HepG2 (cell line): ENCODE data around the gene RBCK1. TPM values are rescaled to one million over a fixed set of nuclear protein-coding genes. Genes with fewer than 3 reads are reported as not detected.
A peak's percentile ranks its signal among the peaks of the same experiment; 100 is the strongest.

ENCODE experiments used
- ATAC-seq: fragments of 200-7000 bp; cut with Tn5 transposase; 3 replicates; pipeline ENCODE4 v1.9.1; 2020; ENCODE audit warnings: mild to moderate bottlenecking, moderate library complexity
- BruUV-seq: library from RNA; stranded (reverse); fragments of 400-500 nt; replicated peaks from 2 replicates; lab custom pipeline; 2021; lab: Mats Ljungman, UMichigan
- CTCF ChIA-PET: fragments of 300-600 bp; formaldehyde crosslinking; extraction: SDS; loops from one replicate; lab custom pipeline; 2021; ENCODE audit warnings: low total read pairs, inconsistent platforms, low intra/inter-chr PET ratio; lab: Yijun Ruan, JAX
- POLR2A ChIA-PET: fragments of 350-600 bp; sonication (Branson Sonifier 250); formaldehyde crosslinking; loops from one replicate; lab custom pipeline; 2020; ENCODE audit warnings: antibody characterized with exemption, inconsistent platforms; lab: Yijun Ruan, JAX
- DNase-seq: peaks from one replicate; pipeline ENCODE4 v3.0.0-alpha.2; 2015; ENCODE audit warnings: low spot score
- FAIRE-seq: peaks from 3 replicates; lab custom pipeline; 2011; peaks lifted over from hg19 to GRCh38; lab: Jason Lieb, UNC
- H2AFZ ChIP-seq: one replicate; pipeline ENCODE4 v1.6.1; 2011; ENCODE audit warnings: low read length, inconsistent platforms
- H3K27ac ChIP-seq: fragments of 300-600 bp; 3 replicates; pipeline ENCODE4 v1.8.0; 2011; ENCODE audit warnings: mixed run types, mild to moderate bottlenecking, mixed read lengths, low read length, inconsistent platforms; ENCODE audit not compliant: insufficient read depth; ENCODE audit errors: extremely low read length
- H3K27me3 ChIP-seq, 2 experiments: fragments of 200-600 bp in 1 of 2; 2 replicates in 1 of 2; 3 replicates in 1 of 2; pipeline versions ENCODE4 v1.6.0 to v1.8.0; 2011; ENCODE audit warnings: low read length in 2 of 2, mild to moderate bottlenecking in 2 of 2, moderate library complexity in 2 of 2, inconsistent platforms in 1 of 2; ENCODE audit not compliant: insufficient read depth in 2 of 2, control insufficient read depth in 1 of 2
- H3K36me3 ChIP-seq, 2 experiments: fragments of 200-600 bp in 1 of 2; replicated peaks in 1 of 2; 2 replicates in 1 of 2; 3 replicates in 1 of 2; pipeline versions ENCODE4 v1.5.1 to v1.8.0; 2011; ENCODE audit warnings: low read length in 2 of 2, inconsistent platforms in 1 of 2; ENCODE audit not compliant: insufficient read depth in 2 of 2, control insufficient read depth in 1 of 2
- H3K4me1 ChIP-seq: 2 replicates; pipeline ENCODE4 v1.5.1; 2012; ENCODE audit warnings: low read length, inconsistent platforms; ENCODE audit not compliant: insufficient read depth
- H3K4me2 ChIP-seq: 2 replicates; pipeline ENCODE4 v1.6.0; 2011; ENCODE audit warnings: low read depth, low read length, inconsistent platforms
- H3K4me3 ChIP-seq, 3 experiments: fragments of 200-600 bp in 1 of 3; sonication (generic), shearing (Covaris generic) in 1 of 3; replicated peaks in 1 of 3; 2 replicates each; pipeline ENCODE4 v1.5.1; 2011 to 2016; ENCODE audit warnings: low read length in 3 of 3, inconsistent platforms in 2 of 3, low read depth in 2 of 3, mild to moderate bottlenecking in 2 of 3, control low read depth in 1 of 3, mixed read lengths in 1 of 3; ENCODE audit not compliant: insufficient read depth in 1 of 3
- H3K79me2 ChIP-seq: one replicate; pipeline ENCODE4 v1.6.1; 2011; ENCODE audit warnings: low read length, inconsistent platforms; ENCODE audit not compliant: insufficient read depth
- H3K9ac ChIP-seq: 2 replicates; pipeline ENCODE4 v1.6.0; 2011; ENCODE audit warnings: mild to moderate bottlenecking, low read depth, low read length, inconsistent platforms; ENCODE audit not compliant: insufficient read depth
- H3K9me3 ChIP-seq: 2 replicates; pipeline ENCODE4 v1.5.1; 2012; ENCODE audit warnings: mild to moderate bottlenecking, low read length
- H4K20me1 ChIP-seq: 2 replicates; pipeline ENCODE4 v1.6.0; 2011; ENCODE audit warnings: inconsistent platforms, mild to moderate bottlenecking, low read length, moderate library complexity; ENCODE audit not compliant: insufficient read depth
- FOXA3 ChIP-seq: IDR thresholded peaks from 2 replicates; pipeline ENCODE4 v1.6.1; 2016; ENCODE audit warnings: missing genetic modification reagents, missing compliant biosample characterization
- MLLT10 ChIP-seq: sonication (generic); formaldehyde crosslinking; IDR thresholded peaks from 2 replicates; pipeline ENCODE4 v1.4.0; 2020; ENCODE audit warnings: missing genetic modification reagents
- SNRNP70 ChIP-seq: fragments of 200-400 bp; formaldehyde crosslinking; IDR thresholded peaks from 2 replicates; pipeline ENCODE4 v1.6.1; 2017; ENCODE audit warnings: mild to moderate bottlenecking, low read depth, low read length, moderate library complexity
- SPEN ChIP-seq: sonication (generic); formaldehyde crosslinking; IDR thresholded peaks from 2 replicates; pipeline ENCODE4 v1.5.1; 2020; ENCODE audit warnings: low read depth, mild to moderate bottlenecking, missing genetic modification reagents
- TCF7L2 ChIP-seq: IDR thresholded peaks from 2 replicates; pipeline ENCODE4 v1.6.1; 2011; ENCODE audit warnings: mild to moderate bottlenecking, low read depth, low read length, moderate library complexity
- THAP11 ChIP-seq: IDR thresholded peaks from 2 replicates; pipeline ENCODE4 v1.6.1; 2016; ENCODE audit warnings: missing biosample characterization, missing genetic modification reagents
- TRIM24 ChIP-seq: sonication (generic); formaldehyde crosslinking; IDR thresholded peaks from 2 replicates; pipeline ENCODE4 v1.8.0; 2022; ENCODE audit warnings: mild to moderate bottlenecking, missing genetic modification reagents
- ZNF331 ChIP-seq: sonication (generic); formaldehyde crosslinking; IDR thresholded peaks from 2 replicates; pipeline ENCODE4 v1.4.0; 2020; ENCODE audit warnings: missing genetic modification reagents
- ZNF335 ChIP-seq: sonication (generic); formaldehyde crosslinking; IDR thresholded peaks from 2 replicates; pipeline ENCODE4 v1.4.0; 2020; ENCODE audit warnings: missing genetic modification reagents
- ZNF552 ChIP-seq: sonication (generic); formaldehyde crosslinking; IDR thresholded peaks from 2 replicates; pipeline ENCODE4 v1.9.0; 2022; ENCODE audit warnings: missing genetic modification reagents, mild to moderate bottlenecking, borderline replicate concordance
- WGBS: methylation state at CpG from one replicate; pipeline ENCODE4 v1.1.6; 2017; ENCODE audit warnings: low lambda C conversion rate; 5-methylcytosine and 5-hydroxymethylcytosine counted together
- in situ Hi-C: cut with HindIII; loops from 2 replicates; pipeline ENCODE4 v1.10.0; 2017; ENCODE audit warnings: low pct_unique_long_range_greater_than_20kb; ENCODE audit not compliant: extremely low pct_ligation_motif_present
- intact Hi-C: fragments of 100-400 bp; cut with micrococcal nuclease; formaldehyde crosslinking; loops from one replicate; pipeline ENCODE4 v1.10.0; 2022; ENCODE audit not compliant: unreplicated experiment
- polyA plus RNA-seq, 8 experiments: library from polyadenylated mRNA; depleted of rRNA in 3 of 8; stranded (reverse) in 7 of 8; unstranded in 1 of 8; fragments of >200 nt; fragmentation: Illumina TruSeq in 4 of 8; extraction: Trizol in 4 of 8; gene quantifications; 2 replicates each; pipeline versions ENCODE4 v1.2.1 to v1.2.3, GENCODE V29; 2011 to 2016; ENCODE audit warnings: low read depth in 4 of 8, missing spikeins in 1 of 8, mixed read lengths in 1 of 8; ENCODE audit not compliant: insufficient read depth in 1 of 8
- total RNA-seq, 5 experiments: library from RNA; depleted of rRNA; stranded (reverse); fragments of >200 nt; fragmentation: Illumina TruSeq; extraction: Trizol; gene quantifications; 2 replicates each; pipeline ENCODE4 v1.2.3, GENCODE V29; 2016; ENCODE audit warnings: low read depth in 1 of 5
- TF ChIP-seq, protein P1 (sequence below): sonication (generic); formaldehyde crosslinking; IDR thresholded peaks from 2 replicates; pipeline ENCODE4 v1.4.0; 2020; ENCODE audit warnings: missing genetic modification reagents
- TF ChIP-seq, protein P2 (sequence below): sonication (generic); formaldehyde crosslinking; IDR thresholded peaks from 2 replicates; pipeline ENCODE4 v1.4.0; 2020; ENCODE audit warnings: missing genetic modification reagents
- TF ChIP-seq, protein P3 (sequence below): sonication (generic); formaldehyde crosslinking; IDR thresholded peaks from 2 replicates; pipeline ENCODE4 v1.5.0; 2020; ENCODE audit warnings: missing genetic modification reagents
- TF ChIP-seq, protein P4 (sequence below): IDR thresholded peaks from 2 replicates; pipeline ENCODE4 v1.6.1; 2016; ENCODE audit warnings: missing compliant biosample characterization, missing genetic modification reagents, borderline replicate concordance
- TF ChIP-seq, protein P5 (sequence below): sonication (generic); formaldehyde crosslinking; IDR thresholded peaks from 2 replicates; pipeline ENCODE4 v1.8.1; 2023; ENCODE audit warnings: mild to moderate bottlenecking, inconsistent platforms, moderate library complexity, missing genetic modification reagents, borderline replicate concordance

Gene RBCK1
- total and polyA plus RNA-seq, 2 of the 13 experiments (the other 11 are each of a cell fraction or from before 2014, with no cell fraction given): 149 to 215 TPM

DNA sequence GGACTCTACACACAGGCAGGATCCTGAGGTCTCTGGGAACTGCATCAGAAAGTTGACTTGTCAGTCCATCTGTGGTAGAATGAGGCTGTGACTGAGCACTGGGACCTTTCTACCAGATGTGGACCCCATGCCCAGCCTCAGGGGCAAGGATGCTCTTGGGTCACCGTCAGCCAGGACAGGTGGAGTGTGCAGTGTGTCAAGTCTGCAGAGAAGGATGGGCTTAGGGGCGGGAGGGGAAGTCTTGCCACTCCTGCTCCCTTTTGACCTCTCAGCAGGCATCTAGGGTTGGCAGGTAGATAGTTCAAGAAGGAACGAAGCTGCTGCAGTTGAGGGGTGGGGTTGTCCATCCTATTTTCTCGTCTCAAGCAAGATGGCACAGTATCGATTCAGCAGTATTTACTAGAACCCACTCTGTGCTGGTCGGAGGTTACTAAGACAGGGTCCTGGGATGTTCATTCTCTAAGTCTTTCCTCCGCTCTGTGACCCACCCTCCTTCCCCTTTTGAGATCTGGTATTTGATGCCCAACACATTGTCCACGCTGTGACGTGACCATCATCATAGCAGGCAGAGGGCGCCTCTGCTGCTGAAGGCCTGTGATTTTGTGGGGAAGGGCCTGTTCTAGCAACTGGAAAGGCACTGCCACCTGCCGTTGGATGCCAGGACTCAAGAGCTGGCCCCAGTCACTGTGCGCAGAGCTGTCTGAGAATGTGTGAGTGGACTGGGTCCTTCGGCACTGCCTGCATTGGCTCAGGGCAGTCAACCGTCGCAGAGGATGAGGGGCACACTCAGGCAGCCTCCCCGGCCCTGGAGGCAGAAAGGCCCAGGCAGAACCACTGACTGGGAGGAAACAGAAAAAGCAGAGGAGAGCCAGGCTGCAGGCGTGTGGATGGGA, 23.2 kb downstream of the RBCK1 start:
- no peak overlapping the region for H3K27ac ChIP-seq
- in situ Hi-C loops: loop anchor here (5.0 kb wide), 1 partner anchor 79 kb away; no protein-coding TSS in a partner anchor
- H3K79me2 ChIP-seq: no peaks in the 10 kb centered on the region
- FAIRE-seq (peak; percentile 96), DNase-seq (peak; percentile 93), ATAC-seq (peak; percentile 84)
- ChIA-PET POLR2A (interaction anchor here (0.6 to 5.7 kb wide), 25 partner anchors 9 to 85 kb away, joined by 3 to 61 read pairs (median 5); partner anchors contain the start of genes NRSN2, RBCK1 and TRIB3), CTCF (interaction anchor here (0.6 to 3.7 kb wide), 14 partner anchors 35 to 100 kb away, joined by 3 to 106 read pairs (median 5); no protein-coding TSS in a partner anchor)
- 70% methylated on average over 17 of the region's 17 CpGs for WGBS
- H3K9me3 ChIP-seq: no peaks in the 10 kb centered on the region
- H3K4me3 ChIP-seq: no peak overlapping the region
- H3K4me2 ChIP-seq: no peak overlapping the region
- no peaks in the 10 kb centered on the region for H3K27me3 ChIP-seq
- H3K9ac ChIP-seq: no peak overlapping the region
- no TSS peak for BruUV-seq
- peaks cover 35 to 58% of the 10 kb centered on the region in 2 experiments for H3K36me3 ChIP-seq
- H3K4me1 ChIP-seq: 0 out of 2 replicates have a peak, but pooled peaks cover 7% of the 10 kb centered on the region
- intact Hi-C loops: loop anchor here (1.0 kb wide), 5 partner anchors 22 to 77 kb away; no protein-coding TSS in a partner anchor
- no peak overlapping the region for H2AFZ ChIP-seq
- H4K20me1 ChIP-seq: no peaks in the 10 kb centered on the region
- TF ChIP-seq ZNF552 (CRISPR knock-in tag): no peak
- TF ChIP-seq, protein P1, sequence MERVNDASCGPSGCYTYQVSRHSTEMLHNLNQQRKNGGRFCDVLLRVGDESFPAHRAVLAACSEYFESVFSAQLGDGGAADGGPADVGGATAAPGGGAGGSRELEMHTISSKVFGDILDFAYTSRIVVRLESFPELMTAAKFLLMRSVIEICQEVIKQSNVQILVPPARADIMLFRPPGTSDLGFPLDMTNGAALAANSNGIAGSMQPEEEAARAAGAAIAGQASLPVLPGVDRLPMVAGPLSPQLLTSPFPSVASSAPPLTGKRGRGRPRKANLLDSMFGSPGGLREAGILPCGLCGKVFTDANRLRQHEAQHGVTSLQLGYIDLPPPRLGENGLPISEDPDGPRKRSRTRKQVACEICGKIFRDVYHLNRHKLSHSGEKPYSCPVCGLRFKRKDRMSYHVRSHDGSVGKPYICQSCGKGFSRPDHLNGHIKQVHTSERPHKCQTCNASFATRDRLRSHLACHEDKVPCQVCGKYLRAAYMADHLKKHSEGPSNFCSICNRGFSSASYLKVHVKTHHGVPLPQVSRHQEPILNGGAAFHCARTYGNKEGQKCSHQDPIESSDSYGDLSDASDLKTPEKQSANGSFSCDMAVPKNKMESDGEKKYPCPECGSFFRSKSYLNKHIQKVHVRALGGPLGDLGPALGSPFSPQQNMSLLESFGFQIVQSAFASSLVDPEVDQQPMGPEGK (CRISPR knock-in tag): peak; percentile 77
- no peak for TF ChIP-seq TCF7L2
- no peak for TF ChIP-seq SNRNP70
- peak; percentile 67; the same call in 1 of the 2 replicates for TF ChIP-seq FOXA3 (CRISPR knock-in tag)
- TF ChIP-seq THAP11 (CRISPR knock-in tag): peak; percentile 81
- TF ChIP-seq MLLT10: no peak
- TF ChIP-seq, protein P2, sequence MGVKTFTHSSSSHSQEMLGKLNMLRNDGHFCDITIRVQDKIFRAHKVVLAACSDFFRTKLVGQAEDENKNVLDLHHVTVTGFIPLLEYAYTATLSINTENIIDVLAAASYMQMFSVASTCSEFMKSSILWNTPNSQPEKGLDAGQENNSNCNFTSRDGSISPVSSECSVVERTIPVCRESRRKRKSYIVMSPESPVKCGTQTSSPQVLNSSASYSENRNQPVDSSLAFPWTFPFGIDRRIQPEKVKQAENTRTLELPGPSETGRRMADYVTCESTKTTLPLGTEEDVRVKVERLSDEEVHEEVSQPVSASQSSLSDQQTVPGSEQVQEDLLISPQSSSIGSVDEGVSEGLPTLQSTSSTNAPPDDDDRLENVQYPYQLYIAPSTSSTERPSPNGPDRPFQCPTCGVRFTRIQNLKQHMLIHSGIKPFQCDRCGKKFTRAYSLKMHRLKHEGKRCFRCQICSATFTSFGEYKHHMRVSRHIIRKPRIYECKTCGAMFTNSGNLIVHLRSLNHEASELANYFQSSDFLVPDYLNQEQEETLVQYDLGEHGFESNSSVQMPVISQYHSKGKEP: no peak
- 0 out of 2 replicates have a peak, but pooled peaks have one; percentile 45 for TF ChIP-seq ZNF335
- TF ChIP-seq, protein P3, sequence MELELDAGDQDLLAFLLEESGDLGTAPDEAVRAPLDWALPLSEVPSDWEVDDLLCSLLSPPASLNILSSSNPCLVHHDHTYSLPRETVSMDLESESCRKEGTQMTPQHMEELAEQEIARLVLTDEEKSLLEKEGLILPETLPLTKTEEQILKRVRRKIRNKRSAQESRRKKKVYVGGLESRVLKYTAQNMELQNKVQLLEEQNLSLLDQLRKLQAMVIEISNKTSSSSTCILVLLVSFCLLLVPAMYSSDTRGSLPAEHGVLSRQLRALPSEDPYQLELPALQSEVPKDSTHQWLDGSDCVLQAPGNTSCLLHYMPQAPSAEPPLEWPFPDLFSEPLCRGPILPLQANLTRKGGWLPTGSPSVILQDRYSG (CRISPR knock-in tag): no peak
- TF ChIP-seq, protein P4, sequence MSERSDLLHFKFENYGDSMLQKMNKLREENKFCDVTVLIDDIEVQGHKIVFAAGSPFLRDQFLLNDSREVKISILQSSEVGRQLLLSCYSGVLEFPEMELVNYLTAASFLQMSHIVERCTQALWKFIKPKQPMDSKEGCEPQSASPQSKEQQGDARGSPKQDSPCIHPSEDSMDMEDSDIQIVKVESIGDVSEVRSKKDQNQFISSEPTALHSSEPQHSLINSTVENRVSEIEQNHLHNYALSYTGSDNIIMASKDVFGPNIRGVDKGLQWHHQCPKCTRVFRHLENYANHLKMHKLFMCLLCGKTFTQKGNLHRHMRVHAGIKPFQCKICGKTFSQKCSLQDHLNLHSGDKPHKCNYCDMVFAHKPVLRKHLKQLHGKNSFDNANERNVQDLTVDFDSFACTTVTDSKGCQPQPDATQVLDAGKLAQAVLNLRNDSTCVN: peak; percentile 84
- peak; percentile 89 for TF ChIP-seq SPEN
- TF ChIP-seq, protein P5, sequence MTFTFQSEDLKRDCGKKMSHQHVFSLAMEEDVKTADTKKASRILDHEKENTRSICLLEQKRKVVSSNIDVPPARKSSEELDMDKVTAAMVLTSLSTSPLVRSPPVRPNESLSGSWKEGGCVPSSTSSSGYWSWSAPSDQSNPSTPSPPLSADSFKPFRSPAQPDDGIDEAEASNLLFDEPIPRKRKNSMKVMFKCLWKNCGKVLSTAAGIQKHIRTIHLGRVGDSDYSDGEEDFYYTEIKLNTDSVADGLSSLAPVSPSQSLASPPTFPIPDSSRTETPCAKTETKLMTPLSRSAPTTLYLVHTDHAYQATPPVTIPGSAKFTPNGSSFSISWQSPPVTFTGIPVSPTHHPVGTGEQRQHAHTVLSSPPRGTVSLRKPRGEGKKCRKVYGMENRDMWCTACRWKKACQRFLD (CRISPR knock-in tag): no peak; the same call in 1 of the 2 replicates
- TF ChIP-seq ZNF331 (CRISPR knock-in tag): peak; percentile 88
- TF ChIP-seq TRIM24: no peak
